HCT116 (cell line): ENCODE data around the gene MSI2. TPM values are rescaled to one million over a fixed set of nuclear protein-coding genes. Genes with fewer than 3 reads are reported as not detected.

Source experiments
- ATAC-seq: fragments of 200-7000 bp; cut with Tn5 transposase; 2 replicates; pipeline ENCODE4 v1.9.1; 2020; ENCODE audit warnings: mild to moderate bottlenecking, moderate library complexity
- BruUV-seq: library from RNA; stranded (reverse); fragments of 400-500 nt; replicated peaks from 2 replicates; lab custom pipeline; 2021; lab: Mats Ljungman, UMichigan
- CTCF ChIA-PET: fragments of 300-600 bp; sonication (Branson Sonifier 250); formaldehyde crosslinking; loops from one replicate; lab custom pipeline; 2021; ENCODE audit warnings: antibody characterized with exemption; lab: Charles Lee
- POLR2A ChIA-PET: fragments of 300-600, 350-600 bp; sonication (Branson Sonifier 250); formaldehyde crosslinking; loops from one replicate; lab custom pipeline; 2021; ENCODE audit warnings: antibody characterized with exemption; lab: Charles Lee
- RAD21 ChIA-PET, 2 experiments: fragments of 300-600 bp; sonication (Branson Sonifier 250); formaldehyde crosslinking; loops; one replicate each; lab custom pipeline; 2023; ENCODE audit warnings: low total read pairs in 2 of 2; ENCODE audit not compliant: uncharacterized antibody in 2 of 2, unreplicated experiment in 2 of 2, low non-redundant PET in 1 of 2; lab: Charles Lee
- DNase-seq: peaks from one replicate; pipeline ENCODE4 v3.0.0-alpha.2; 2010; ENCODE audit warnings: low read depth, low spot score
- H2AFZ ChIP-seq: fragments of 200-600 bp; shearing (Covaris generic), sonication (generic); 2 replicates; pipeline ENCODE4 v1.6.1; 2017; ENCODE audit warnings: low read depth, mixed run types, mixed read lengths, antibody characterized with exemption, low read length; ENCODE audit not compliant: poor library complexity, severe bottlenecking
- H3K27ac ChIP-seq: 2 replicates; pipeline ENCODE4 v1.5.1; 2012; ENCODE audit warnings: low read depth, low read length
- H3K27me3 ChIP-seq: fragments of 200-600 bp; sonication (generic); 2 replicates; pipeline ENCODE4 v1.6.1; 2016; ENCODE audit warnings: mixed run types, low read length, mixed read lengths; ENCODE audit not compliant: insufficient read depth
- H3K36me3 ChIP-seq, 2 experiments: fragments of 200-500 bp in 1 of 2; fragments of 200-600 bp in 1 of 2; sonication (Bioruptor generic) in 1 of 2; sonication (generic) in 1 of 2; 2 replicates each; pipeline versions ENCODE4 v1.5.1 to v1.6.1; 2014 to 2016; ENCODE audit warnings: low read length in 2 of 2, inconsistent platforms in 1 of 2, mixed read lengths in 1 of 2, mixed run types in 1 of 2; ENCODE audit not compliant: insufficient read depth in 2 of 2, control insufficient read depth in 1 of 2
- H3K4me1 ChIP-seq, 2 experiments: fragments of 200-600 bp in 1 of 2; sonication (generic) in 1 of 2; 2 replicates each; pipeline versions ENCODE4 v1.5.1 to v1.6.1; 2012 to 2017; ENCODE audit warnings: low read length in 2 of 2, inconsistent platforms in 1 of 2, mild to moderate bottlenecking in 1 of 2, mixed read lengths in 1 of 2, mixed run types in 1 of 2, moderate library complexity in 1 of 2; ENCODE audit not compliant: insufficient read depth in 2 of 2, control insufficient read depth in 1 of 2
- H3K4me2 ChIP-seq: fragments of 200-600 bp; sonication (generic); 2 replicates; pipeline ENCODE4 v1.6.1; 2017; ENCODE audit warnings: mixed run types, low read length, mixed read lengths
- H3K4me3 ChIP-seq, 2 experiments: fragments of 200-600 bp in 1 of 2; sonication (generic) in 1 of 2; replicated peaks in 1 of 2; 2 replicates each; pipeline ENCODE4 v1.5.1; 2011 to 2016; ENCODE audit warnings: low read length in 2 of 2, control low read depth in 1 of 2, low read depth in 1 of 2, mild to moderate bottlenecking in 1 of 2, mixed read lengths in 1 of 2, mixed run types in 1 of 2
- H3K79me2 ChIP-seq: fragments of 200-600 bp; sonication (generic); 2 replicates; pipeline ENCODE4 v1.6.1; 2017; ENCODE audit warnings: mild to moderate bottlenecking, mixed run types, low read length, moderate library complexity, mixed read lengths; ENCODE audit not compliant: insufficient read depth
- H3K9ac ChIP-seq: fragments of 200-600 bp; sonication (generic); 2 replicates; pipeline ENCODE4 v1.6.1; 2016; ENCODE audit warnings: low read length, mixed read lengths
- H3K9me2 ChIP-seq: fragments of 200-600 bp; sonication (generic), shearing (Covaris generic); 2 replicates; pipeline ENCODE4 v1.6.1; 2017; ENCODE audit warnings: mixed run types, mild to moderate bottlenecking, moderate library complexity; ENCODE audit not compliant: insufficient read depth
- H3K9me3 ChIP-seq, 2 experiments: fragments of 200-500 bp in 1 of 2; fragments of 200-600 bp in 1 of 2; sonication (Bioruptor generic) in 1 of 2; sonication (generic) in 1 of 2; 2 replicates each; pipeline ENCODE4 v1.6.1; 2014 to 2017; ENCODE audit warnings: low read length in 2 of 2, mixed read lengths in 2 of 2, inconsistent platforms in 1 of 2, low read depth in 1 of 2, mild to moderate bottlenecking in 1 of 2, mixed run types in 1 of 2, moderate library complexity in 1 of 2; ENCODE audit not compliant: control insufficient read depth in 1 of 2, insufficient read depth in 1 of 2
- H4K20me1 ChIP-seq: fragments of 200-600 bp; sonication (generic), shearing (Covaris generic); 2 replicates; pipeline ENCODE4 v1.6.1; 2017; ENCODE audit warnings: mixed run types, mild to moderate bottlenecking, moderate library complexity; ENCODE audit not compliant: insufficient read depth
- CBX3 ChIP-seq: IDR thresholded peaks from 2 replicates; pipeline ENCODE4 v1.6.1; 2012; ENCODE audit warnings: low read depth
- EZH2phosphoT487 ChIP-seq: fragments of 200-600 bp; IDR thresholded peaks from 2 replicates; pipeline ENCODE4 v1.6.1; 2018; ENCODE audit warnings: antibody characterized with exemption, borderline replicate concordance
- FOSL1 ChIP-seq: IDR thresholded peaks from 2 replicates; pipeline ENCODE4 v1.6.1; 2012; ENCODE audit warnings: low read depth
- RAD21 ChIP-seq: IDR thresholded peaks from 2 replicates; pipeline ENCODE4 v1.6.1; 2012; ENCODE audit warnings: low read depth, mild to moderate bottlenecking
- SP1 ChIP-seq: IDR thresholded peaks from 2 replicates; pipeline ENCODE4 v1.6.1; 2012; ENCODE audit warnings: low read depth
- YY1 ChIP-seq: IDR thresholded peaks from 2 replicates; pipeline ENCODE4 v1.6.1; 2011; ENCODE audit warnings: low read length, low read depth, moderate library complexity, mild to moderate bottlenecking; ENCODE audit not compliant: insufficient replicate concordance; ENCODE audit errors: extremely low read depth
- intact Hi-C: fragments of 100-400 bp; cut with micrococcal nuclease; formaldehyde crosslinking; loops from 2 replicates; pipeline ENCODE4 v1.10.0; 2022
- total RNA-seq: library from RNA; stranded (reverse); gene quantifications from one replicate; pipeline ENCODE4 v1.2.1, GENCODE V29; 2021; ENCODE audit not compliant: unreplicated experiment
- TF ChIP-seq, protein P1 (sequence below), 3 experiments: fragments of 200-600 bp in 1 of 3; sonication (generic) in 1 of 3; IDR thresholded peaks in 2 of 3; conservative IDR thresholded peaks in 1 of 3; 2 replicates each; pipeline ENCODE4 v1.5.1; 2012 to 2017; ENCODE audit warnings: low read depth in 2 of 3, low read length in 2 of 3, antibody characterized with exemption in 1 of 3, borderline replicate concordance in 1 of 3, control low read depth in 1 of 3, mild to moderate bottlenecking in 1 of 3, mixed read lengths in 1 of 3, mixed run types in 1 of 3, moderate library complexity in 1 of 3; ENCODE audit not compliant: insufficient read depth in 1 of 3
- TF ChIP-seq, protein P2 (sequence below): IDR thresholded peaks from 2 replicates; pipeline ENCODE4 v1.6.1; 2012; ENCODE audit warnings: low read depth

MSI2 gene
- total RNA-seq, 1 experiment from 2014 or later: 137 TPM

DNA sequence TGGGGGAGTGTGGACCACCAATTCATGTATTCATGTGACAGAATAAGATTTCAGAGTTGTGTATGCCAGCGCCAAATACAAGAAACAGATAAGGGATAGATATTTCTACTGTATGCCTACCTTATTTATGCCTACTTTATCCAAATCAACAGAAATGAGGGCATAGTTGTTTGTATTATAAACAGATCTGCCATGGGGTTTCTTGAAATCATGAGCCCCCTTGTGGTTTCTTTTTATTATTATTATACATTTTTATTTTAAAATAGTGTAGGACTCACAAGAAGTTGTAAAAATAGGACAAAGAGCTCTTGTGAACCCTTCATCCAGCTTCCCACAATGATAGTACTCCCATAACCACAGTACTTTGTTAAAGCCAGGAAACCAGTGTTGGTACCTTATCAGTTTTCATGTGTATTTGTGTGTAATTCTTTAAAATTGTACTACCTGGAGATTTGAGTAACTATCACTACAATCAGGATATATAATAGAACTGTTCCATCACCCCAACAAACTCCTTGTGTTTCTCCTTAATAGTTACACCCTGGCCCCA is 259.4 kb downstream of the MSI2 start:
- TF ChIP-seq RAD21: peak; percentile 35; the same call in 1 of the 2 replicates
- TF ChIP-seq, protein P1, sequence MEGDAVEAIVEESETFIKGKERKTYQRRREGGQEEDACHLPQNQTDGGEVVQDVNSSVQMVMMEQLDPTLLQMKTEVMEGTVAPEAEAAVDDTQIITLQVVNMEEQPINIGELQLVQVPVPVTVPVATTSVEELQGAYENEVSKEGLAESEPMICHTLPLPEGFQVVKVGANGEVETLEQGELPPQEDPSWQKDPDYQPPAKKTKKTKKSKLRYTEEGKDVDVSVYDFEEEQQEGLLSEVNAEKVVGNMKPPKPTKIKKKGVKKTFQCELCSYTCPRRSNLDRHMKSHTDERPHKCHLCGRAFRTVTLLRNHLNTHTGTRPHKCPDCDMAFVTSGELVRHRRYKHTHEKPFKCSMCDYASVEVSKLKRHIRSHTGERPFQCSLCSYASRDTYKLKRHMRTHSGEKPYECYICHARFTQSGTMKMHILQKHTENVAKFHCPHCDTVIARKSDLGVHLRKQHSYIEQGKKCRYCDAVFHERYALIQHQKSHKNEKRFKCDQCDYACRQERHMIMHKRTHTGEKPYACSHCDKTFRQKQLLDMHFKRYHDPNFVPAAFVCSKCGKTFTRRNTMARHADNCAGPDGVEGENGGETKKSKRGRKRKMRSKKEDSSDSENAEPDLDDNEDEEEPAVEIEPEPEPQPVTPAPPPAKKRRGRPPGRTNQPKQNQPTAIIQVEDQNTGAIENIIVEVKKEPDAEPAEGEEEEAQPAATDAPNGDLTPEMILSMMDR (IDR thresholded peaks at IDR 0.05 in 2 of 3, conservative IDR thresholded peaks at IDR 0.05 in 1 of 3; ENCODE audit: borderline replicate concordance in 1 of 3, insufficient read depth in 1 of 3, low read depth in 2 of 3, low read length in 2 of 3): peak in 1 of 3 experiments; percentile 54; a peak in 1 of 6 replicates
- no peak for TF ChIP-seq FOSL1
- ATAC-seq (no peak), DNase-seq (no peak)
- no peak overlapping the region for H3K27ac ChIP-seq
- no peaks in the 10 kb centered on the region for H3K27me3 ChIP-seq
- POLR2A ChIA-PET: no interaction called here
- H3K4me3 ChIP-seq: no peak overlapping the region
- no peaks in the 10 kb centered on the region for H3K9me2 ChIP-seq
- CTCF ChIA-PET: interaction anchor here (0.6 to 3.9 kb wide), 5 partner anchors 9 to 272 kb away, joined by 3 to 19 read pairs (median 5); no protein-coding TSS in a partner anchor
- H2AFZ ChIP-seq: no peak overlapping the region
- H4K20me1 ChIP-seq: no peaks in the 10 kb centered on the region
- H3K79me2 ChIP-seq: no peaks in the 10 kb centered on the region
- no TSS peak for BruUV-seq
- no peak overlapping the region for H3K9ac ChIP-seq
- no peak overlapping the region for H3K4me2 ChIP-seq
- H3K4me1 ChIP-seq: peaks cover 30 to 47% of the 10 kb centered on the region in 2 experiments
- RAD21 ChIA-PET: no interaction called here
- no peaks in the 10 kb centered on the region for H3K9me3 ChIP-seq
- intact Hi-C loops: loop anchor here (1.0 kb wide), 1 partner anchor 272 kb away; no protein-coding TSS in a partner anchor
- no peaks in the 10 kb centered on the region for H3K36me3 ChIP-seq

DNA sequence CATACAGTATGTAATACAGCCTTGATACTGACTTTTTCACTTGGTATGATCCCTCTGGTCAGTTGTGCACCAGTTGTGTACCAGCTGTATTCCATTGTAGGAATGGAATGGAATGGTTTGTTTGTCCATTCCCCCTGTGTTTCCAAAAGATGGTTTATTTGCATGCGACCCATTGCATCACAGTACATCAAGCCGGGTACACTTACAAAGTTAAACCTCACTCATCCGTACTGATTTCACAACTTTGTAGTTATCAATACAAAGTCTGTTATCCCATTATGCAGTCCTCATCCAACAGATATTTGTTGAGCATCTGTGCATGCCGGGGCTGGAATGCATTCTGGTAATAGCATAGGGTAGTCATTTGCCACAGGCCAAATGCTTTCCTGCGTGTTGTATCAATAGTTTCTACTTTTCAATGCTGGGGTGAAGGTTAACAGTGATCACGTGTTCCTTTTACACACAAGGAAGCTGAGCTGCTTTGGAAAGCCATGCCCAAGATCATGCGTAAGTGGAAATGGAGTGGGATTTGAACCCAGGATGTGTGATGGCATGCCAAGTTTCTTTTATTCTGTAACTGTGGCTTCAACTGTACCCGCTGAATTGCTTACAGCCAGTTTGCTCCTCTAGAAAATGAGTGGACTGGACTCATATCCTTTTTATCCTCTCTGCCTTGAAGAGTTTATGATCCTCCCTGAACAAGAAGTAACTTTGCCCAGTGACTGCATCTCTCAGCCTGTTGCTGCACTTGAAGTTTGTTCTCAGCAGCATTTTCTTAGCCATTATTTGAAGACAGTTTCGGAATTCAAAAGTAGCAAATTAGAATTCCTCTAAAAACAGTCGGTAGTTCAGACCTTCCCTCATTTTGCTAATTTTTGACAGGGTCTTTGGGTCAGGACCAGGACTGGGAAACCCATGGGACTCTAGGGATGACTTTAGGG is 260.2 kb downstream of the MSI2 start:
- intact Hi-C loops: no loop called here
- POLR2A ChIA-PET: no interaction called here
- H3K9ac ChIP-seq: no peak overlapping the region
- no peak for DNase-seq
- no peaks in the 10 kb centered on the region for H3K79me2 ChIP-seq
- no peaks in the 10 kb centered on the region for H4K20me1 ChIP-seq
- ATAC-seq: no peak
- H2AFZ ChIP-seq: no peak overlapping the region
- H3K4me1 ChIP-seq: peaks cover 30 to 51% of the 10 kb centered on the region in 2 experiments
- H3K36me3 ChIP-seq: no peaks in the 10 kb centered on the region
- no peaks in the 10 kb centered on the region for H3K9me2 ChIP-seq
- RAD21 ChIA-PET: no interaction called here
- no peaks in the 10 kb centered on the region for H3K27me3 ChIP-seq
- H3K4me3 ChIP-seq: no peak overlapping the region
- CTCF ChIA-PET: interaction anchor here (1.4 to 3.9 kb wide), 3 partner anchors 9 to 273 kb away, joined by 5 to 19 read pairs (median 7); no protein-coding TSS in a partner anchor
- H3K27ac ChIP-seq: no peak overlapping the region
- no TSS peak for BruUV-seq
- no peaks in the 10 kb centered on the region for H3K9me3 ChIP-seq
- H3K4me2 ChIP-seq: peak overlapping the region; percentile 43
- TF ChIP-seq CBX3: no peak
- no peak for TF ChIP-seq YY1
- TF ChIP-seq, protein P2, sequence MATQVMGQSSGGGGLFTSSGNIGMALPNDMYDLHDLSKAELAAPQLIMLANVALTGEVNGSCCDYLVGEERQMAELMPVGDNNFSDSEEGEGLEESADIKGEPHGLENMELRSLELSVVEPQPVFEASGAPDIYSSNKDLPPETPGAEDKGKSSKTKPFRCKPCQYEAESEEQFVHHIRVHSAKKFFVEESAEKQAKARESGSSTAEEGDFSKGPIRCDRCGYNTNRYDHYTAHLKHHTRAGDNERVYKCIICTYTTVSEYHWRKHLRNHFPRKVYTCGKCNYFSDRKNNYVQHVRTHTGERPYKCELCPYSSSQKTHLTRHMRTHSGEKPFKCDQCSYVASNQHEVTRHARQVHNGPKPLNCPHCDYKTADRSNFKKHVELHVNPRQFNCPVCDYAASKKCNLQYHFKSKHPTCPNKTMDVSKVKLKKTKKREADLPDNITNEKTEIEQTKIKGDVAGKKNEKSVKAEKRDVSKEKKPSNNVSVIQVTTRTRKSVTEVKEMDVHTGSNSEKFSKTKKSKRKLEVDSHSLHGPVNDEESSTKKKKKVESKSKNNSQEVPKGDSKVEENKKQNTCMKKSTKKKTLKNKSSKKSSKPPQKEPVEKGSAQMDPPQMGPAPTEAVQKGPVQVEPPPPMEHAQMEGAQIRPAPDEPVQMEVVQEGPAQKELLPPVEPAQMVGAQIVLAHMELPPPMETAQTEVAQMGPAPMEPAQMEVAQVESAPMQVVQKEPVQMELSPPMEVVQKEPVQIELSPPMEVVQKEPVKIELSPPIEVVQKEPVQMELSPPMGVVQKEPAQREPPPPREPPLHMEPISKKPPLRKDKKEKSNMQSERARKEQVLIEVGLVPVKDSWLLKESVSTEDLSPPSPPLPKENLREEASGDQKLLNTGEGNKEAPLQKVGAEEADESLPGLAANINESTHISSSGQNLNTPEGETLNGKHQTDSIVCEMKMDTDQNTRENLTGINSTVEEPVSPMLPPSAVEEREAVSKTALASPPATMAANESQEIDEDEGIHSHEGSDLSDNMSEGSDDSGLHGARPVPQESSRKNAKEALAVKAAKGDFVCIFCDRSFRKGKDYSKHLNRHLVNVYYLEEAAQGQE: no peak
- no peak for TF ChIP-seq EZH2phosphoT487
- no peak for TF ChIP-seq SP1
